ENCODE measurements around the gene ACBD4. TPM values are rescaled to one million over a fixed set of nuclear protein-coding genes. Genes with fewer than 3 reads are reported as not detected.

ACBD4 gene
- total and polyA plus RNA-seq, 2 of the 13 experiments (the other 11 are each of a cell fraction or from before 2014, with no cell fraction given), result 16.1 to 26.9 TPM

- TF ChIP-seq HOXA3 (CRISPR knock-in tag; IDR thresholded peaks at IDR 0.05) (no peak), SP140L (CRISPR knock-in tag; IDR thresholded peaks at IDR 0.05; ENCODE audit: borderline replicate concordance) (no peak), ZKSCAN5 (CRISPR knock-in tag; IDR thresholded peaks at IDR 0.05) (no peak; the same call in 1 of the 2 replicates), HNF4G (IDR thresholded peaks at IDR 0.05; ENCODE audit: borderline replicate concordance, low read depth, low read length) (no peak), HNF4G (CRISPR knock-in tag; IDR thresholded peaks at IDR 0.05; ENCODE audit: borderline replicate concordance, low read depth) (no peak), ZBTB49 (CRISPR knock-in tag; IDR thresholded peaks at IDR 0.05; ENCODE audit: borderline replicate concordance) (no peak), ZBTB44 (CRISPR knock-in tag; IDR thresholded peaks at IDR 0.05) (no peak), MTERF4 (CRISPR knock-in tag; IDR thresholded peaks at IDR 0.05) (no peak), ZNF550 (CRISPR knock-in tag; IDR thresholded peaks at IDR 0.05; ENCODE audit: borderline replicate concordance) (0 out of 2 replicates have a peak, but pooled peaks have one; percentile 60), ZNF773 (CRISPR knock-in tag; IDR thresholded peaks at IDR 0.05; ENCODE audit: borderline replicate concordance) (no peak), TEAD2 (CRISPR knock-in tag; IDR thresholded peaks at IDR 0.05) (no peak), NR2C2 (CRISPR knock-in tag; IDR thresholded peaks at IDR 0.05; ENCODE audit: borderline replicate concordance) (no peak), ZNF768 (CRISPR knock-in tag; IDR thresholded peaks at IDR 0.05) (no peak), XBP1 (CRISPR knock-in tag; IDR thresholded peaks at IDR 0.05) (no peak), ZNF512B (CRISPR knock-in tag; IDR thresholded peaks at IDR 0.05; ENCODE audit: borderline replicate concordance) (no peak), SAFB2 (CRISPR knock-in tag; IDR thresholded peaks at IDR 0.05; ENCODE audit: borderline replicate concordance, low read depth) (no peak), THAP9 (CRISPR knock-in tag; IDR thresholded peaks at IDR 0.05; ENCODE audit: borderline replicate concordance) (no peak), TOPORS (CRISPR knock-in tag; IDR thresholded peaks at IDR 0.05) (no peak; the same call in none of the 2 replicates)
Measured at GRCh38 chr17:45146890-45147580, 11.5 kb downstream of the ACBD4 start (continued).
